PC-9 (cell line): ENCODE measurements around the gene BCR. TPM values are rescaled to one million over a fixed set of nuclear protein-coding genes. Genes with fewer than 3 reads are reported as not detected.

Source experiments
- BruUV-seq: library from RNA; stranded (reverse); fragments of 400-500 nt; replicated peaks from 2 replicates; lab custom pipeline; 2021; lab: Mats Ljungman, UMichigan
- CTCF ChIA-PET: fragments of 300-600 bp; sonication (Branson Sonifier 250); formaldehyde crosslinking; loops from one replicate; lab custom pipeline; 2022; ENCODE audit warnings: antibody characterized with exemption; lab: Charles Lee
- POLR2A ChIA-PET: fragments of 300-600 bp; sonication (Branson Sonifier 250); formaldehyde crosslinking; loops from one replicate; lab custom pipeline; 2022; ENCODE audit warnings: antibody characterized with exemption; ENCODE audit not compliant: unreplicated experiment; lab: Charles Lee
- DNase-seq, 2 experiments: peaks; one replicate each; pipeline versions ENCODE4 v3.0.0 to v3.0.0-alpha.2; 2015 to 2022; ENCODE audit warnings: mixed read lengths in 1 of 2
- H2AFZ ChIP-seq: fragments of 200-600 bp; sonication (generic); 2 replicates; pipeline ENCODE4 v1.8.1; 2017; ENCODE audit warnings: antibody characterized with exemption
- H3F3A ChIP-seq: fragments of 200-600 bp; sonication (generic); 2 replicates; pipeline ENCODE4 v1.8.1; 2017; ENCODE audit warnings: antibody characterized with exemption, mild to moderate bottlenecking, low read depth; ENCODE audit not compliant: insufficient read depth
- H3K27ac ChIP-seq: fragments of 200-600 bp; sonication (generic); 2 replicates; pipeline ENCODE4 v1.6.1; 2016; ENCODE audit warnings: mixed run types
- H3K27me3 ChIP-seq: fragments of 200-600 bp; sonication (generic); 2 replicates; pipeline ENCODE4 v1.6.1; 2016; ENCODE audit warnings: low read depth, mixed run types; ENCODE audit not compliant: insufficient read depth
- H3K36me3 ChIP-seq: fragments of 200-600 bp; sonication (generic); 2 replicates; pipeline ENCODE4 v1.6.1; 2016; ENCODE audit warnings: low read depth, mixed run types
- H3K4me1 ChIP-seq: fragments of 200-600 bp; sonication (generic); replicated peaks from 2 replicates; pipeline ENCODE4 v1.6.1; 2016; ENCODE audit warnings: mixed run types; ENCODE audit not compliant: insufficient read depth
- H3K4me2 ChIP-seq: fragments of 200-600 bp; sonication (generic); 2 replicates; pipeline ENCODE4 v1.6.1; 2017; ENCODE audit warnings: mixed run types
- H3K4me3 ChIP-seq: fragments of 200-600 bp; sonication (generic); 2 replicates; pipeline ENCODE4 v1.6.1; 2016; ENCODE audit warnings: mixed run types
- H3K79me2 ChIP-seq: fragments of 200-600 bp; sonication (generic); 2 replicates; pipeline ENCODE4 v1.6.1; 2017; ENCODE audit warnings: low read depth, mixed run types
- H3K9me2 ChIP-seq: fragments of 200-600 bp; sonication (generic); 2 replicates; pipeline ENCODE4 v1.8.1; 2017; ENCODE audit warnings: mild to moderate bottlenecking; ENCODE audit not compliant: insufficient read depth
- H3K9me3 ChIP-seq: fragments of 200-600 bp; sonication (generic); 2 replicates; pipeline ENCODE4 v1.8.1; 2016; ENCODE audit warnings: low read depth; ENCODE audit not compliant: insufficient read depth
- H4K20me1 ChIP-seq: fragments of 200-600 bp; sonication (generic); 2 replicates; pipeline ENCODE4 v1.8.1; 2017; ENCODE audit not compliant: insufficient read depth
- CTCF ChIP-seq: fragments of 200-600 bp; sonication (generic); conservative IDR thresholded peaks from 2 replicates; pipeline ENCODE4 v1.6.1; 2017; ENCODE audit warnings: mixed run types, antibody characterized with exemption, mild to moderate bottlenecking, moderate library complexity
- EZH2 ChIP-seq: fragments of 200-600 bp; sonication (generic); IDR thresholded peaks from 2 replicates; pipeline ENCODE4 v1.8.0; 2017; ENCODE audit warnings: antibody characterized with exemption, low read depth
- intact Hi-C: fragments of 100-400 bp; cut with micrococcal nuclease; formaldehyde crosslinking; loops from one replicate; pipeline ENCODE4 v1.10.0; 2022; ENCODE audit not compliant: unreplicated experiment
- total RNA-seq: library from RNA; stranded (reverse); gene quantifications from 2 replicates; pipeline ENCODE4 v1.2.3, GENCODE V29; 2021

BCR gene
- total RNA-seq, 1 experiment from 2014 or later, result 47.8 TPM

DNA sequence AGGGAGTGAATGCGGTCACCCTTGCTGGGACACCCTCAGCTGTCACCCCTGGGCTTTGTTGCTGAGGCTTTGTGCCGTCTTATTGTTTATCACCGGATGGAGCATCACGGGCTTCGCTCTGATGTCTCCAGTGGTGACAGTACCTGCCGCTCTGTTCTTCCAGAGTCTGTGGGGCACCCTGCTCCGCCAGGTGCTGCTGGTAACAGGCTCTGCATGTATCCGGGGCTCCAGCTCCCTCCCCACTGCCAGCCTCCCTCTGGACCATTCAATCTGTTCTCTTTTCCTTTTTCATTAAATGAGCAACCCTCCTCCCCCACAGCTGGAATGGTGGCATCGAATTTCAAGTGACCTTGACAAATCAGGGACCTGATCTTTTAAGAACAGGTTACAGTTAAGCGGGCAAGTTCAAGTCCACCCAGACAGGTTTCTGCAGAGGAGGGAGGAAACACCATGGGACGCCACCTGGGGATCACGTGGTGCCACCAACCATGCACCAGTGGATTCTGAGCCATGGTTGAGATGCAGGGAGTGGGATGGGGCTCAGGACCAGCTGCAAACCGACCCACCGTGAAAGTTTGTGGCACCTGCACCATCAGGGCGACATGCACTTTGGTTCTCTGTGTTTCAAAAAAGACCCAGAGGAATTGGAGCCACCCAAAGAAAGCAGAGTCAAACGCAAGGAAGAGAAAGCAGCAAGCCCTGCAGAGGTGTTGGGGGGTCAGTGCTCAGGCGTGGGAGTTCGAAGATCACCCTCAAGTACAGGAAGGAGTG lies 89.3 kb downstream of the BCR start:
- intact Hi-C loops, result no loop called here
- TF ChIP-seq CTCF (no peak), EZH2 (no peak)
- no TSS peak for BruUV-seq
- no peaks in the 10 kb centered on the region; the same call in none of the 2 replicates for H4K20me1 ChIP-seq
- H3K79me2 ChIP-seq, result no peaks in the 10 kb centered on the region
- no peak overlapping the region for H3K4me3 ChIP-seq
- H3K27ac ChIP-seq, result no peak overlapping the region
- no peaks in the 10 kb centered on the region for H3K9me2 ChIP-seq
- H3K4me1 ChIP-seq, result no peaks in the 10 kb centered on the region
- ChIA-PET POLR2A (no interaction called here), CTCF (no interaction called here)
- H3F3A ChIP-seq, result no peaks in the 10 kb centered on the region; the same call in 1 of the 2 replicates
- H3K4me2 ChIP-seq, result no peak overlapping the region
- H3K27me3 ChIP-seq, result no peaks in the 10 kb centered on the region
- no peak overlapping the region for H2AFZ ChIP-seq
- H3K9me3 ChIP-seq, result no peaks in the 10 kb centered on the region
- DNase-seq, result no peak
- no peaks in the 10 kb centered on the region; the same call in 1 of the 2 replicates for H3K36me3 ChIP-seq

- ChIA-PET CTCF (no interaction called here), POLR2A (no interaction called here)
- Histone ChIP-seq H4K20me1 (no peaks in the 10 kb centered on the region; the same call in none of the 2 replicates), H3K27ac (no peak overlapping the region), H3K79me2 (no peaks in the 10 kb centered on the region), H3K9me3 (no peaks in the 10 kb centered on the region), H3K9me2 (no peaks in the 10 kb centered on the region), H3K4me3 (no peak overlapping the region), H2AFZ (no peak overlapping the region), H3K4me1 (no peaks in the 10 kb centered on the region), H3K27me3 (no peaks in the 10 kb centered on the region), H3K36me3 (no peaks in the 10 kb centered on the region; the same call in 1 of the 2 replicates), H3K4me2 (no peak overlapping the region), H3F3A (no peaks in the 10 kb centered on the region; the same call in 1 of the 2 replicates)
- no TSS peak for BruUV-seq
- TF ChIP-seq CTCF, result no peak
- no peak for TF ChIP-seq EZH2
- intact Hi-C loops, result no loop called here
- DNase-seq, result no peak
Measured at GRCh38 chr22:23270212-23270733, 90.0 kb downstream of the BCR start.

GRCh38 chr22:23270798-23271596 lies 90.7 kb downstream of the BCR start:
- no peak overlapping the region for H3K4me3 ChIP-seq
- H3K9me3 ChIP-seq, result no peaks in the 10 kb centered on the region
- no peaks in the 10 kb centered on the region for H3K9me2 ChIP-seq
- H3F3A ChIP-seq, result no peaks in the 10 kb centered on the region
- no TSS peak for BruUV-seq
- no peaks in the 10 kb centered on the region for H3K27me3 ChIP-seq
- H2AFZ ChIP-seq, result no peak overlapping the region
- H3K4me2 ChIP-seq, result no peak overlapping the region
- H3K79me2 ChIP-seq, result no peaks in the 10 kb centered on the region
- DNase-seq, result no peak
- ChIA-PET CTCF (no interaction called here), POLR2A (no interaction called here)
- H3K36me3 ChIP-seq, result no peaks in the 10 kb centered on the region; the same call in 1 of the 2 replicates
- intact Hi-C loops, result no loop called here
- TF ChIP-seq CTCF, result no peak
- no peak for TF ChIP-seq EZH2
- H3K4me1 ChIP-seq, result no peaks in the 10 kb centered on the region
- no peak overlapping the region for H3K27ac ChIP-seq
- H4K20me1 ChIP-seq, result no peaks in the 10 kb centered on the region; the same call in none of the 2 replicates
